Breast epithelium (tissue), 3 donors: ENCODE measurements around the gene TPPP.

Experiments used
- POLR2A ChIP-seq: fragments of 450-650 bp; IDR thresholded peaks from one replicate; pipeline ENCODE4 v1.6.1; 2016; ENCODE audit warnings: antibody characterized with exemption, mild to moderate bottlenecking, moderate library complexity
- TF ChIP-seq, protein P1 (sequence below), 3 donors: fragments of 450-650 bp; IDR thresholded peaks; one replicate each; pipeline ENCODE4 v1.5.1; 2016 to 2017; ENCODE audit warnings: antibody characterized with exemption in 3 of 3, mild to moderate bottlenecking in 3 of 3, moderate library complexity in 3 of 3

DNA sequence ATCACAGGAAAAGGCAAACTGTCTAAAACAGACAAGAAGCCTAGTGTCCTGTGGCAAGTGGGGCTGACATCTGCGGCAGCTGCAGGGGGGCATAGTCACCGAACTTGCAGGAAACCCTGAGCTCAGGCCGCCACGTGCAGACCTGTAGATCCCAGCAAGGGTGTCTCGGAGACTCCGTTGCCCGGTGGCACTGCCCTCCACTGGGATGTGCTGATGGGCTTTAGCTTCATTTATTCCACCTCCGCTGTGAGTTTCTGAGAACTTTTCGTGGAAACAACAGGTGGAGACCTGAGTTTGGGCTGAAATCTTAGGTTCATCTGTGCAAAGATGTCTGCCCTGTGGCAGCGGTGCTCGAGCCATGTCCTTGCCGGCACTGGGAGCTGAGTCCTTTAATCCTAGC, 59.0 kb downstream of the TPPP start:
- no peak for TF ChIP-seq POLR2A
- TF ChIP-seq, protein P1, sequence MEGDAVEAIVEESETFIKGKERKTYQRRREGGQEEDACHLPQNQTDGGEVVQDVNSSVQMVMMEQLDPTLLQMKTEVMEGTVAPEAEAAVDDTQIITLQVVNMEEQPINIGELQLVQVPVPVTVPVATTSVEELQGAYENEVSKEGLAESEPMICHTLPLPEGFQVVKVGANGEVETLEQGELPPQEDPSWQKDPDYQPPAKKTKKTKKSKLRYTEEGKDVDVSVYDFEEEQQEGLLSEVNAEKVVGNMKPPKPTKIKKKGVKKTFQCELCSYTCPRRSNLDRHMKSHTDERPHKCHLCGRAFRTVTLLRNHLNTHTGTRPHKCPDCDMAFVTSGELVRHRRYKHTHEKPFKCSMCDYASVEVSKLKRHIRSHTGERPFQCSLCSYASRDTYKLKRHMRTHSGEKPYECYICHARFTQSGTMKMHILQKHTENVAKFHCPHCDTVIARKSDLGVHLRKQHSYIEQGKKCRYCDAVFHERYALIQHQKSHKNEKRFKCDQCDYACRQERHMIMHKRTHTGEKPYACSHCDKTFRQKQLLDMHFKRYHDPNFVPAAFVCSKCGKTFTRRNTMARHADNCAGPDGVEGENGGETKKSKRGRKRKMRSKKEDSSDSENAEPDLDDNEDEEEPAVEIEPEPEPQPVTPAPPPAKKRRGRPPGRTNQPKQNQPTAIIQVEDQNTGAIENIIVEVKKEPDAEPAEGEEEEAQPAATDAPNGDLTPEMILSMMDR (IDR thresholded peaks at IDR 0.05): no peak
